Keratinocyte (primary cell): ENCODE results near the gene SOCS6. TPM values are rescaled to one million over a fixed set of nuclear protein-coding genes. Genes with fewer than 3 reads are reported as not detected.

Source experiments
- DNase-seq: peaks from one replicate; pipeline ENCODE4 v3.0.0-alpha.2; 2011; ENCODE audit warnings: low read depth, missing footprints, low spot score
- FAIRE-seq: peaks from 2 replicates; lab custom pipeline; 2011; peaks lifted over from hg19 to GRCh38; lab: Jason Lieb, UNC
- H2AFZ ChIP-seq: 2 replicates; pipeline ENCODE4 v1.6.0; 2012; ENCODE audit warnings: low read length, control low read depth, inconsistent platforms; ENCODE audit not compliant: control insufficient read depth
- H3K27ac ChIP-seq: 2 replicates; pipeline ENCODE4 v1.5.1; 2011; ENCODE audit warnings: low read length; ENCODE audit not compliant: control insufficient read depth, insufficient read depth
- H3K27me3 ChIP-seq: 3 replicates; pipeline ENCODE4 v1.6.0; 2011; ENCODE audit warnings: low read length; ENCODE audit not compliant: control insufficient read depth, insufficient read depth; ENCODE audit errors: extremely low read depth
- H3K36me3 ChIP-seq, 2 experiments: 2 replicates in 1 of 2; 3 replicates in 1 of 2; pipeline ENCODE4 v1.5.1; 2011; ENCODE audit warnings: low read length in 2 of 2, mild to moderate bottlenecking in 1 of 2; ENCODE audit not compliant: control insufficient read depth in 2 of 2, insufficient read depth in 2 of 2; ENCODE audit errors: extremely low read depth in 1 of 2
- H3K4me1 ChIP-seq: 3 replicates; pipeline ENCODE4 v1.5.1; 2011; ENCODE audit warnings: low read length; ENCODE audit not compliant: control insufficient read depth, insufficient read depth; ENCODE audit errors: extremely low read depth
- H3K4me2 ChIP-seq: 3 replicates; pipeline ENCODE4 v1.6.0; 2011; ENCODE audit warnings: low read depth, low read length; ENCODE audit not compliant: control insufficient read depth, insufficient read depth; ENCODE audit errors: extremely low read depth
- H3K4me3 ChIP-seq, 3 experiments: fragments of 200-600 bp in 1 of 3; sonication (generic) in 1 of 3; 2 replicates in 2 of 3; 3 replicates in 1 of 3; pipeline ENCODE4 v1.5.1; 2011 to 2016; ENCODE audit warnings: low read length in 3 of 3, mild to moderate bottlenecking in 3 of 3, control low read depth in 2 of 3, inconsistent platforms in 1 of 3, low read depth in 1 of 3, mixed read lengths in 1 of 3, mixed run types in 1 of 3, moderate library complexity in 1 of 3; ENCODE audit not compliant: control insufficient read depth in 2 of 3, insufficient read depth in 2 of 3; ENCODE audit errors: extremely low read depth in 1 of 3
- H3K79me2 ChIP-seq: 2 replicates; pipeline ENCODE4 v1.6.0; 2012; ENCODE audit warnings: low read length; ENCODE audit not compliant: control insufficient read depth, insufficient read depth
- H3K9ac ChIP-seq: 3 replicates; pipeline ENCODE4 v1.6.0; 2011; ENCODE audit warnings: low read length; ENCODE audit not compliant: control insufficient read depth, insufficient read depth; ENCODE audit errors: extremely low read depth
- H3K9me1 ChIP-seq: 3 replicates; pipeline ENCODE4 v1.6.0; 2011; ENCODE audit warnings: low read length; ENCODE audit not compliant: control insufficient read depth, insufficient read depth; ENCODE audit errors: extremely low read depth
- H3K9me3 ChIP-seq: 2 replicates; pipeline ENCODE4 v1.5.1; 2012; ENCODE audit warnings: low read depth, low read length; ENCODE audit not compliant: control insufficient read depth
- H4K20me1 ChIP-seq: 3 replicates; pipeline ENCODE4 v1.6.0; 2011; ENCODE audit warnings: low read length; ENCODE audit not compliant: control insufficient read depth, insufficient read depth; ENCODE audit errors: extremely low read depth
- EZH2 ChIP-seq: IDR thresholded peaks from one replicate; pipeline ENCODE4 v1.6.1; 2012; ENCODE audit warnings: inconsistent platforms, mild to moderate bottlenecking, low read length, moderate library complexity
- dilution Hi-C: fragments of 300-500 bp; cut with MboI; formaldehyde crosslinking; loops from one replicate; pipeline ENCODE4 v1.7.0; 2020; ENCODE audit warnings: low sequenced_read_pairs; ENCODE audit not compliant: extremely low pct_ligation_motif_present
- polyA plus RNA-seq, 5 experiments: library from polyadenylated mRNA; depleted of rRNA in 3 of 5; stranded (reverse) in 3 of 5; stranded (forward) in 1 of 5; unstranded in 1 of 5; fragments of >200 nt; gene quantifications; 1 replicate in 1 of 5; 2 replicates in 3 of 5; 3 replicates in 1 of 5; pipeline versions ENCODE4 v1.2.1 to v1.2.3, GENCODE V29; 2011 to 2012; ENCODE audit warnings: missing spikeins in 2 of 5, low read depth in 1 of 5, low replicate concordance in 1 of 5
- TF ChIP-seq, protein P1 (sequence below), 3 experiments: IDR thresholded peaks in 1 of 3; conservative IDR thresholded peaks in 1 of 3; optimal IDR thresholded peaks in 1 of 3; 2 replicates in 2 of 3; 3 replicates in 1 of 3; pipeline versions ENCODE3 to v1.5.1; 2011; ENCODE audit warnings: low read length in 3 of 3, mild to moderate bottlenecking in 3 of 3, moderate library complexity in 2 of 3, control low read depth in 1 of 3, inconsistent platforms in 1 of 3; ENCODE audit not compliant: insufficient read depth in 2 of 3; ENCODE audit errors: extremely low read depth in 1 of 3

The SOCS6 gene
- polyA plus RNA-seq, 1 donor (not counting 4 experiments of a cell fraction or from before 2014, with no cell fraction given) = 22.2 TPM

DNA sequence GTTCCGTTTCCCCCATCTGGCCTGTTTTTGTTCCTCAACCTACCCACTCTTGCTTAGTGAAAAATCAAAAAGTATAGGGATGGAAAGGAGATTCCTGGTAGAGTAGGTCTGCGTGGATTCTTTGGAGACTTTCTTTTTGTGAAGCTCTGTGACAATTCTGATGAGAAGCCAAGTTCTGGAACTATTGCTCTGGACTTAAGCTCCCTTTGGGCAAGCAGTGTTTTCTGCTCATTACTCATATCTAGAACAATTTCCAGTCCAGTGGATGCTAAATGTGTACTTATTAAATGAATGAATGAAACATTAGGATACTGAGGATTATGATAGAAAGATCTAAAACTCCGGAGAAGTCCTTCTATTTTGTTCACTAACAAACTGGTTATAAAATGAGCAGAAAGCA is 76.5 kb downstream of the SOCS6 start:
- Histone ChIP-seq H3K79me2 (no peaks in the 10 kb centered on the region), H3K9me1 (no peaks in the 10 kb centered on the region), H3K9ac (no peak overlapping the region), H3K4me1 (no peaks in the 10 kb centered on the region), H3K9me3 (no peaks in the 10 kb centered on the region), H3K36me3 (no peaks in the 10 kb centered on the region), H3K4me3 (no peak overlapping the region), H3K27me3 (no peaks in the 10 kb centered on the region), H2AFZ (no peak overlapping the region), H3K4me2 (no peak overlapping the region), H3K27ac (no peak overlapping the region), H4K20me1 (no peaks in the 10 kb centered on the region)
- FAIRE-seq (no peak), DNase-seq (no peak)
- dilution Hi-C loops = no loop called here
- TF ChIP-seq, protein P1, sequence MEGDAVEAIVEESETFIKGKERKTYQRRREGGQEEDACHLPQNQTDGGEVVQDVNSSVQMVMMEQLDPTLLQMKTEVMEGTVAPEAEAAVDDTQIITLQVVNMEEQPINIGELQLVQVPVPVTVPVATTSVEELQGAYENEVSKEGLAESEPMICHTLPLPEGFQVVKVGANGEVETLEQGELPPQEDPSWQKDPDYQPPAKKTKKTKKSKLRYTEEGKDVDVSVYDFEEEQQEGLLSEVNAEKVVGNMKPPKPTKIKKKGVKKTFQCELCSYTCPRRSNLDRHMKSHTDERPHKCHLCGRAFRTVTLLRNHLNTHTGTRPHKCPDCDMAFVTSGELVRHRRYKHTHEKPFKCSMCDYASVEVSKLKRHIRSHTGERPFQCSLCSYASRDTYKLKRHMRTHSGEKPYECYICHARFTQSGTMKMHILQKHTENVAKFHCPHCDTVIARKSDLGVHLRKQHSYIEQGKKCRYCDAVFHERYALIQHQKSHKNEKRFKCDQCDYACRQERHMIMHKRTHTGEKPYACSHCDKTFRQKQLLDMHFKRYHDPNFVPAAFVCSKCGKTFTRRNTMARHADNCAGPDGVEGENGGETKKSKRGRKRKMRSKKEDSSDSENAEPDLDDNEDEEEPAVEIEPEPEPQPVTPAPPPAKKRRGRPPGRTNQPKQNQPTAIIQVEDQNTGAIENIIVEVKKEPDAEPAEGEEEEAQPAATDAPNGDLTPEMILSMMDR (optimal IDR thresholded peaks at IDR 0.05 in 1 of 3, IDR thresholded peaks at IDR 0.05 in 1 of 3, conservative IDR thresholded peaks at IDR 0.05 in 1 of 3; ENCODE audit: extremely low read depth in 1 of 3, insufficient read depth in 2 of 3, low read length in 3 of 3) = no peak
- no peak for TF ChIP-seq EZH2

DNA sequence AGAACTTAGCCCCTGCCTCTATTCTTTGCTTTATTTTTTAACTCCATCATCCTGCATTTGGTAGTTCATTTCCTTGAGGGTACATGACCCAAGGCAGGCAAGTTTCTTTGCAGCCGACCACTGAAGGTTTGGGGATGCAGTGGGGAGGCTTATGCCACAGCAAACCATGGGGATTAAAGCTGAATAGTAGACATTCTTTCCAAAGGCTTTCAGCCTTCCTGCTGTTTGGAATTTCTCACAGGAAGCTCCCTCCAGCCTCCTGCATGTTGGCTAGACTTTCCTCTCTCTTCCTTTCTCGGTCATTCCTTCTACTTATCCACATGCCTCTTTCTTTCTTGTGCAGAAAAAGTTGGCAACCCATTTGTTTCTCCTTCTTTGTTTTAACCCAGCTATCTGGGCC is 77.3 kb downstream of the SOCS6 start:
- Histone ChIP-seq H3K4me3 (no peak overlapping the region), H3K4me2 (no peak overlapping the region), H3K27me3 (no peaks in the 10 kb centered on the region), H3K4me1 (peaks cover 6% of the 10 kb centered on the region), H3K9me3 (no peaks in the 10 kb centered on the region), H2AFZ (no peak overlapping the region), H4K20me1 (no peaks in the 10 kb centered on the region), H3K9me1 (no peaks in the 10 kb centered on the region), H3K27ac (no peak overlapping the region), H3K9ac (no peak overlapping the region), H3K79me2 (no peaks in the 10 kb centered on the region), H3K36me3 (no peaks in the 10 kb centered on the region)
- TF ChIP-seq, protein P1 (optimal IDR thresholded peaks at IDR 0.05 in 1 of 3, IDR thresholded peaks at IDR 0.05 in 1 of 3, conservative IDR thresholded peaks at IDR 0.05 in 1 of 3; ENCODE audit: extremely low read depth in 1 of 3, insufficient read depth in 2 of 3, low read length in 3 of 3) = no peak
- TF ChIP-seq EZH2 = no peak
- dilution Hi-C loops = no loop called here
- DNase-seq = no peak
- FAIRE-seq = no peak
